Transverse colon (tissue), 4 donors: ENCODE data around the gene ARPP19.

ENCODE experiments used
- CTCF ChIP-seq, 5 experiments: fragments of 200-600 bp in 3 of 5; fragments of 450-650 bp in 2 of 5; sonication (generic) in 3 of 5; IDR thresholded peaks; 1 replicate in 2 of 5; 2 replicates in 3 of 5; pipeline ENCODE4 v1.5.1; 2016 to 2017; ENCODE audit warnings: antibody characterized with exemption in 5 of 5, inconsistent platforms in 3 of 5, mild to moderate bottlenecking in 2 of 5, moderate library complexity in 1 of 5
- EP300 ChIP-seq: sonication (generic); formaldehyde crosslinking; IDR thresholded peaks from one replicate; pipeline ENCODE4 v1.6.1; 2017; ENCODE audit warnings: antibody characterized with exemption, low read depth
- POLR2A ChIP-seq: fragments of 450-650 bp; IDR thresholded peaks from one replicate; pipeline ENCODE4 v1.6.1; 2016; ENCODE audit warnings: antibody characterized with exemption, mild to moderate bottlenecking, moderate library complexity
- POLR2AphosphoS5 ChIP-seq, 3 donors: sonication (generic); formaldehyde crosslinking; IDR thresholded peaks; one replicate each; pipeline ENCODE4 v1.6.1; 2016; ENCODE audit warnings: antibody characterized with exemption in 3 of 3

GRCh38 chr15:52609593-52609992 lies 40.8 kb upstream of the ARPP19 start:
- no peak for TF ChIP-seq CTCF (IDR thresholded peaks at IDR 0.05)
- no peak for TF ChIP-seq EP300
- TF ChIP-seq POLR2A: no peak
- TF ChIP-seq POLR2AphosphoS5 (IDR thresholded peaks at IDR 0.05): no peak
